ENCODE measurements around the gene PPP1R3C.

DNA sequence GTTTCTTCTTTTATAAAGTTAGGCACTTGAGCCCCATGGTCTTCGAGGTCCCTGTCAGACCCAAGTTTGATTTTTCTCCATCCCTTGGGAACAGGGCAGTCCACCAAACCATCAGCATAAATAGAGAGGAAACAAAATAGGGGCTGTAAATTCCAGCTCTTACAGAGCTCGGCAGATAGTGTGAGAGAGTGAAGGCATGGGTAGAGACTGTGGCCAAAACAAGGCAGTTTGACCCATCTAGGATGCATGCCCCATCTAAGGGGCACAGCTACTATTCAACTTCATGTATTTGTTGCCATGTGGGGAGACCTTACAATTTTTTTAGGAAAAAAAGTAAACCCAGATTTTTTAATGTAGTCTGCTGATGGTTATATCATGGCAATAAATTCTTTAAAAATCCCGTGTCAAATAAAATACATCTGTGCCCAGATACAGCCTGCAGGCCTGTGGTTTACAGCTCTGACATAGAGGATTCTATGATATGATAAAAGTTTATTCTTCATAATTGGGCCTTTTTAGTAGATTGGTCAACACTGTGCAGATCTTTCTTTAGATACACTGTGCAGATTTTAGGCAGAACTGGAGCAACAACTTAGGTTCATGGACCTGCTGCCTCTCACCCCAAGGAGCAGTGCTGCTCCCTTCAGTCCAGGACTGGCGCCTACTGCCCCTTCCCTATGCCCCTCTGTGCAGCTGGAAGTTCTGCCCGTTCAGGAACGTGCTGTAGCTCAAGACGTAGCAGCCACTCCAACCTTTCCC, 5.3 kb downstream of the PPP1R3C start:
- TF ChIP-seq, protein P1, sequence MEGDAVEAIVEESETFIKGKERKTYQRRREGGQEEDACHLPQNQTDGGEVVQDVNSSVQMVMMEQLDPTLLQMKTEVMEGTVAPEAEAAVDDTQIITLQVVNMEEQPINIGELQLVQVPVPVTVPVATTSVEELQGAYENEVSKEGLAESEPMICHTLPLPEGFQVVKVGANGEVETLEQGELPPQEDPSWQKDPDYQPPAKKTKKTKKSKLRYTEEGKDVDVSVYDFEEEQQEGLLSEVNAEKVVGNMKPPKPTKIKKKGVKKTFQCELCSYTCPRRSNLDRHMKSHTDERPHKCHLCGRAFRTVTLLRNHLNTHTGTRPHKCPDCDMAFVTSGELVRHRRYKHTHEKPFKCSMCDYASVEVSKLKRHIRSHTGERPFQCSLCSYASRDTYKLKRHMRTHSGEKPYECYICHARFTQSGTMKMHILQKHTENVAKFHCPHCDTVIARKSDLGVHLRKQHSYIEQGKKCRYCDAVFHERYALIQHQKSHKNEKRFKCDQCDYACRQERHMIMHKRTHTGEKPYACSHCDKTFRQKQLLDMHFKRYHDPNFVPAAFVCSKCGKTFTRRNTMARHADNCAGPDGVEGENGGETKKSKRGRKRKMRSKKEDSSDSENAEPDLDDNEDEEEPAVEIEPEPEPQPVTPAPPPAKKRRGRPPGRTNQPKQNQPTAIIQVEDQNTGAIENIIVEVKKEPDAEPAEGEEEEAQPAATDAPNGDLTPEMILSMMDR (conservative IDR thresholded peaks at IDR 0.05; ENCODE audit: low read length), result no peak
- TF ChIP-seq EZH2phosphoT487 (IDR thresholded peaks at IDR 0.05; ENCODE audit: borderline replicate concordance), result no peak
